Activated T-cell treated with anti-CD3 and anti-CD28 coated beads for 48 hours (primary cell): Measurements from ENCODE around the gene DDX4.

Experiments used
- DNase-seq: peaks from one replicate; pipeline ENCODE4 v3.0.0-alpha.2; 2020; ENCODE audit warnings: low read depth

The DDX4 gene

DNA sequence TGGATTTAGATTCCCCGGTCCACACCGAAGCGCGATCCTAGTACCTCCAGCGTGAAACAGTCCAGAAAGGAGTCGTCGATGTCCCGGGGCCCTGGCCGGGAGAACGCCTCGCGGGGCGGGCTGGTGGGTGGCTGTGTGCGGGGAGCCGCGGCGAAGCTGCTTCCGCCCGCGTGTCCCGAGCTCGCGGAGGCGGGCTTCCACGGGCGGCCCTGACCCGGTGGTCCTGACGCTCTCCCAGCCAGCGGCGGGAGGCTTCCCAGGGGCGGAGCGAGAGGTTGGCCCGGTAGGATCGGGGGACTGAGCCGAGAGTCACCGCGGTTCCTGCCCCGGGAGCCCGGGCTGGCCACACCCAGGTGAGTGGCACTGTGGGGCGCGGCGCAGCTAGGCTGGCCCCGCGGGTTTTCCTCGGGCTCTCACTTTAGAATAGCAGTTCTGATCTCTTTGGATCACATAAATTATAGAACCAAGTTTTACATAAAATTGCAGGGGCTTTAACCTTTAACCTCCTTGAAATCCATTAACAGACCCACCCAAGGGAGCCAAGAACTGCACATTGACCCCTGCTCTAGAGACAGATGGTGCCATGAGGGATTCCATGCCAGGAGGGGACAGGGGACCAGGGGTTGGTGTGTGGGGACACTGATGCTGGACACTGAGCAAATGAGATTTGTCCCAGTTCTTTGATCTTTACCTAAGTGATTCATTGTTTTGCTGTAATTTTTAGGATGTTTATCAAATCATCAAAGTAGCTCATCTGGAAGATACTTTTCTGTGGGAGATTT, 84.1 kb downstream of the DDX4 start:
- no peak for DNase-seq

DNA sequence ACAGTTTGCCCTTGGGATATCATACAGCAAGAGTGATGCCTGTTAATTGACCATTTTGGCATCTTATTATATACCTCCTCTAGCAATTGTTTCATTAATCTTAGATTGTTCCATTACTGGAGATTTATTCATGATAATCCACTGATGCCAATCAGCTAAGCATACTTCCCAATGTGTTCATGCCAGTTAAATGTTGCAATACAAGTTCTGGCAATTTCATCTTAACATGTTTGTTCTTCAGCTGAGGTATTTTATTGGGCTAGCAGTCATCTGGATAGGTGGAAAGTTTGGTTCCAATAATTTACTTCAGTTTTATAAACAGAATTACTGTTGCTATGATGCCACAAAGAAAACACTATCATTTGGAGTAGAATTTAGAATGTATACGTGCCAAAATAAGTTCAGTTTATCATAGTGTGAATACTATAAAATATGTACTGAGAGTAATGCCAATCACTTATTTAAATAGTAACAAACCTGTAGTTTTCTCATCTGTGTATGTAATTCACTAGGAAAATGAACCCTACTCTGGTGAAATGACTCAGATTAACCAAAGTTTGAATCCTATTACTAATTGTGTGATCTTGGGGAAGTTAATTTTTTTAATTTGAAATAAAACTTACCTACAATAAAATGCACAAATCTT, 85.4 kb downstream of the DDX4 start:
- no peak for DNase-seq

DNA sequence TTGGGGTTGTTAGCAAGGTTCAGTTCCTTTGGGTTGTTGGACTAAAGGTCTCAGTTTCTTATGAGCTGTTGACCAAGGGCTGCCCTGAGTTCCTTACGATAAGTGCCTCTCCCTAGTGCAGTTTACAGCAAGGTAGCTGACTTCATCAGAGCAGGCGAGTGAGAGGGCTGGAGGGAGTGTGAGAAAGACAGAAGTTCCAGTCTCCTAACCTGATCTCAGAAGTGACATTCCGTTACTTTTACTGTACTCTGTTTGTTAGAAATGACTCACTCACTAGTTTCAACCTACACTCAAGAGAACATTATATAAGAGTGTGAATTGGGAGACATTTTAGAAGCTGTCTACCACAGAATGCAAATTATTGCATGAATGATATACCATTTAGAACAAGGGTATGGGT, 92.1 kb downstream of the DDX4 start:
- no peak for DNase-seq

DNA sequence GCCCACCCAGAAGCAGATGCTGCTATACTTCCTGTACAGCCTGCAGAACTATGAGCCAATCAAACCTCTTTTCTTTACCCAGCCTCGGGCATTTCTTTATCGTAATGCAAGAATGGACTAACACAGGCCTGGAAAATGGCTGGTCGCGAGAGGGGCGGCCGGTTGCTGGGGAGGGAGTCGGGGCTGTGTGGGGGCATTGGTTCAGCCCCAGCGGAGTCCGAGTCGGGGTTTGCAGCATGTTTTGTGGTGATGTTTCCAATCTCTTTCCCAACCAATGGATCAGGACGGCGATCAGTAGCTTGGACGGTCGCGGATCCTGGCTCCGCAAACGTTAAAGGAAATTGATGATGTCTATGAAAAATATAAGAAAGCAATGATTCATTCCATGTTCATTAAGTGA, 94.6 kb downstream of the DDX4 start:
- no peak for DNase-seq

- DNase-seq: no peak
Measured at GRCh38 chr5:55836191-55836590, 98.3 kb downstream of the DDX4 start.

DNA sequence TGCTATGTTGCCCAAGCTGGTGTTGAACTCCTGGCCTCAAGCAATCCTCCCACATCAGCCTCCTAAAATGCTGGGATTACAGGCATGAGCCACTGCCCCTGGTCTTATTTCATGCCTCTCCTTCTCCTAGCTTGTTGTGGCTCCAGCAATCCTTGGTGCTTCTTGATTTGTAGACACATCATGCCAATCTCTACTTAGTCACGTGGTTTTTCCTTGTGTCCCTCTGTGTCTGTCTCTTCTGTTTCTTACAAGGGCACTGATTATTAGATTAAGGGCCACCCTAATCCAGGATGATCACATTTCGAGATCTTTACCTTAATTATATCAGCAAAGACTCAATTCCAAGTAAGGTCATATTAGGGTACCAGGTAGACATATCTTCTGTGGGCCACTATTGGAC, 104.1 kb downstream of the DDX4 start:
- no peak for DNase-seq

DNA sequence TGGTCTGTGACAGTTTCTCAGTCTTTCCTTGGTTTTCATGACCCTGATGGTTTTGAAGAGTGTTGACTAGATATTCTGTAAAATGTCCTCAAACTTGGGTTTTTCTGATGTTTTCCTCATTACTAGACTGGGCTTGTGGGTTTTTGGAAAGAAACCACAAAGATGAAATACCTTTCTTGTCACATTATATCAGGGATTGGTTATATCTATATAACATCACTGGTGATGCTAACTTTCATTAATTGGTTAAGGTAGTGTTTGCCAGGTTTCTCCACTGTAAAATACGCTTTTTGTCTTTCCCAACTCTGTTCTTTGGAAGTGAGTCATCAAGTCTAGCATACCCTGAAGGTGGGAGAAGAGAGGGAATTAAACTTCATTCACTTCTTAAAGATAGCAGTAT, 110.0 kb downstream of the DDX4 start:
- DNase-seq: no peak

DNA sequence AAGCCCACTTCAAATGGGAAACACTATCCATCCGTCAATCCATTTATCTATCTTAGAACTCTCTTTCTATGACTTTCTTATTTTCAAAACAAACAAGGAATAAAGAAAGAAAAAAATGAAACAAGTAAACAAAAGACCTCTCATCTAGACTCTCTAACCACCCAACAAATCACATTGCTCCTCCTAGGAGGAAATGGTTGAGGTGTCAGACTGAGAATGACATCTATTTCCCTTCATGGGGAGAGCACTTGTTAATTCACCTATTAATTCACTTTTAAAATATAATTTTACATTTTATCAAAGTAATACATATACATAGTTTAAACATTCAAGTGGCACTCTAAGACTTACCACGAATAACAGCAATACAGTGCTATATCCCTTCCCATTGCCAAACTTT, 110.9 kb downstream of the DDX4 start:
- no peak for DNase-seq

DNA sequence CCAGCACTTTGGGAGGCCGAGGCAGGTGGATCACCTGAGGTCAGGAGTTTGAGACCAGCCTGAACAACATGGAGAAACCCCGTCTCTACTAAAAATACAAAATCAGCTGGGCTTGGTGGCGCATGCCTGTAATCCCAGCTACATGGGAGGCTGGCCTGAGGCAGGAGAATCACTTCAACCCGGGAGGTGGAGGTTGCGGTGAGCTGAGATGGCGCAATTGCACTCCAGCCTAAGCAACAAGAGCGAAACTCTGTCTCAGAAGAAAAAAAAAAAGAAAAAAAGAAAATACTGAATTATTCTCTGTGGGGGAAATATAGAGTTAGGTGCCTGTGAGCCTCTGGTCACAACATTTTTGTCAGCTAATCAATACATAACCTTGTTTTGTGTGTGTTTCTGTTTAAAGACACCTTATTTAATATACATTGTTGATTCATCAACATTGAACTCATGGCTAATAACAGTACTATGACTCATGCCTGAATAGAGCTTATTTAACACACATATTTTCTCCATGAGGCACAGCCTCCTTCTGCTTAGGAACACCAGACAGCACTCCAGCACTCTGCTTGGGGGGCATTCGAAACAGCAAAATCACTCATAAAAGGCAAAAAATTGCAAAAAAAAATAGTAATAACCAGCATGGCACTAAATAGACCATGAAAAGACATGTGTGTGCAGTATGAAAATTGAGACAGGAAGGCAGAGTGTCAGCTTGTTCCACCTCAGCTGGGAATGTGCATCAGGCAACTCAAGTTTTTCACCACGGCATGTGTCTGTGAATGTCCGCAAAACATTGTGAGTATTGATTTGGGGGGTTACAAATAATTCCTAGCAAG, 113.2 kb downstream of the DDX4 start, which contains the start of gene IL31RA:
Gene IL31RA, plus strand, starts transcription at position 519 of the 836 bp plus-strand sequence. Its CDS starts 214 bp downstream, at position 733.
- DNase-seq: no peak

GRCh38 chr5:55851675-55851979, 113.8 kb downstream of the DDX4 start:
- no peak for DNase-seq

GRCh38 chr5:55852503-55852902, 114.6 kb downstream of the DDX4 start:
- no peak for DNase-seq

GRCh38 chr5:55853041-55853670, 115.3 kb downstream of the DDX4 start:
- DNase-seq: no peak

DNA sequence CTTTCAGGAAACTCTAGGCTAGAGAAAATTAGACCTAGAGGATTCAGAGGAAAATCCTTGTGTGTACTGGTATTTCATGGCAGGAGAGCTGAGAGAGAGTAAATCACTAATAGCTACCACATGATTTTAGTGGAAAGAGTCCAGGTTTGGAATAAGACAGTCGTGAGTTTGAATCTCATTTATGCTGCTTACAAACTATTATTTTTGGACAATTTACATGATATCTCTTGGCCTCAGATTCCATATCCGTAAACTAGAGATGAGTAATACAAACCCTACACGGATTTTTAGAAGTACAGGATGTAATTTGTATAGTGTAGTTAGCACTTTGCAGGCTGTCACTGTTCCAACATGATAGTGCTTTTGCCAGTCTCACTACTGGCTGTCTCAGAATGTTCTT, 116.0 kb downstream of the DDX4 start:
- no peak for DNase-seq

DNA sequence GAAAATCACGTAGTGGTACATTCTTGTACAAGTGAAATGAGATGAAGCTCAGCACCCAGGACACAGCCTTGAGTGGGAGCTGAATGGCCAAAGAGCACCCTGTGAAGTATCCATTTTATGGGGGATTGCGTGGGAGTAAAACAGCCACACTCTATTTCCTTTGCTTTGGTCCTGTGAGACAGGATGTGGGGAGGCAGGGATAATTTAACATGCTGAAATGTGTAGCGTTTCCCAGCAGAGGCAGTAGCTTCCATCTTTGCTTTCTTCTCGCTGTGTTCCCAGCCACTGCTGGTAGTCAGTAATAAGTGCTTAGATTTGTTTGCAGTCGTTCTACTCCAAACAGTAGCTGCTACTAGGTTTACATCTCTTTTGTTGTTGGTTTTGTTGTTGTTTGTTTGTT, 117.6 kb downstream of the DDX4 start:
- DNase-seq: no peak

DNA sequence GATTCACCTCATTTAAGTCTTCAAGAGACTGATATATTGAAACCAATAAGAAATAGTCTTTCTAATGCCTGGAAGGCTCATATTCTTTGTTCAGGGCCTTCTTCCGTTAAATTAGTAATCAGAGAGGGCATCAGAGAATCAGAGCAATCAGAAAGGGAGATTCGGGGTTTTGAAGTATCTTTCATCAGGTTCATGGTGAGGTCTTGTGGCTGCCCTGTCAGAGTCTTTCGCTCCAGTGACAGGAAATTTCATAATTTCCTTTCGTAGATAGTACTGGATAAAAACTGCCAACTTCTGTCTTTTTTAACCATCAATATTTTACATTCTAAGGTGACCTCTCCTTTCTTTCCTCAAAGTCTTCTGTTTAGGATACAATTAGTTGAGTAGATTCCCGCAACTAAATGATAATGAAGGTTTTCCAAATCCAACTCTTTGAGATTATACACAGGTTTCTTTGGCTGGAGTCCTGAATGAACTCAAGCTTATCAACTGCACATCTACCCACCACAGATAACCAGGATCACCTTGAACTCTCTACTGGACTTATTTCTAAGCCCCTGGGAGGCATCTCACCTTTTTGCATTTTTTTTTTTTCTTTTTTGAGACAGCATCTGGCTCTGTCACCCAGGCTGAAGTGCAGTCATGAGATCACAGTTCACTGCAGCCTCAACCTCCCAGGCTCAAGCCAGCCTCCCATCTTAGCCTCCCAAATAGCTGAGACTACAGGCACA, 118.8 kb downstream of the DDX4 start:
- DNase-seq: no peak

GRCh38 chr5:55857247-55857640, 119.4 kb downstream of the DDX4 start:
- no peak for DNase-seq

GRCh38 chr5:55858104-55858503, 120.2 kb downstream of the DDX4 start:
- no peak for DNase-seq

DNA sequence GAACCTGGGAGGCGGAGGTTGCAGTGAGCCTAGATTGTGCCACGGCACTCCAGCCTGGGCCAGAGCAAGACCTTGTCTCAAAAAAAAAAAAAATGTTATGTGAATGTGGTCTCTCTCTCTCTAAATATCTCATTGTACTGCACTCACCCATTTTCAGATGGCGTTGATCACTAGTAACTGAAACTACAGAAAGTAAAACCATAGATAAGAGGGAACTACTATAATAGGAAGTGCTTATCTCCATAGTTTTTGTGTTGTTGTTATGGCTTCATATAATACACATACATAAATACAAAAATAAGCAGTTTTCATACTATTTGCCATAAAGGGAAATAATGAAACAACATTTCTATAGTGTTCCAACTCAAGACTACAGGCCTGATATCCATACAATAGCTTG, 122.4 kb downstream of the DDX4 start:
- DNase-seq: no peak

DNA sequence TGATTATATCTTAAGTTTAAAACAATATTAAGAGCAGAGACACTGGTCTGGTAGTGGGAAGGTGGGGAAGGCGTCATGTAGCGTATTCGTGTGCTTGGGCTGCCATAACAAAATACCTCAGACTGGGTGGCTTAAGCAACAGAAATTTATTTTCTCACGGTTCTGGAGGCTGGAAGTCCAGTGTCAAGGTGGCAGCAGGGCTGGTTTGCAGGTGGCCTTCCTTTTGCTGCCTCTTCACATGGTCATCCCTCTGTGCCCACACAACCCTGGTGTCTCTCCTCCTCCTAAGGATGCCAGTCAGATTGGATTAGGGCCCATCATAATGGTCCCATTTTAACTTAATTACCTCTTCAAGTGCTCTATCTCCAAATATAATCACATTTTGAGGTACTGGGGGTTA, 122.8 kb downstream of the DDX4 start:
- DNase-seq: no peak

DNA sequence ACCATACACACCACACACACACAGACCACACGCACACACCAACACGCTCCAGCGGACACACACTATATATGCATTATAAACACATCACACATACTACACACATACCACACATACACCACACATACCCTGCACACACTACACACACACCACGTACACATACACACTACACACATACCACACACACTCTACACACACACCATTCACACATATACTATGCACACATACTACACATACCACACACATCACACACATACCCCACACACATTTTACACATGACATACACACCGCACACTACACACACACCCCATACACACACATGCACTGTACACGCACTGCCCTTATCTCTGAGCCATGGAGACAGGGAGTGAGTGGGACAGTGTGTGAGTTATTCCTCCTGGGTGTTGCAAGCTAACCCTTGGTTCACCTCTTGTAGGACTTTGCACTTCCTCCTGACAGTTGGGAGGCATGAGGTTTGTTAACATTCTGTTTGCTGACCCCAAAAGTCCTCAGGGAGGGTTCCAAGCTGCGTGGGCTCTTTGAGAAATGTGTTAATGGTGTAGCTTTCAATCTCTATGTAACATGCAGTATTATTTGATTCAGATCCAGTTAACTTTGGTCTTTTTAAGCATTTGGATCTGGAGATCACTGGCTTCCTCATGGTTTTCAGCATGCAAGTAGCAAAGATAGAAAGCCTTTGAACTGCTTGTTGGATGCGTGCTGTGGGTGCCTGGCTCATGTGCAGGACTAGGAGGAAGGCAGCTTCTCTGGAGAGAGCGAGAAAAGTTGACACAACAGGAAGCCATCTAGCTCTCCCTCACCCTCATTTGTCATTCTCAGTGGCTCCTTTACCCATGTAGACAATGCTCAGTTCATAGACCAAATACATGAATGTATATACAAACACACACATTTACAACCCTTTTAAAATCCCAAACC, 127.0 kb downstream of the DDX4 start:
- no peak for DNase-seq

DNA sequence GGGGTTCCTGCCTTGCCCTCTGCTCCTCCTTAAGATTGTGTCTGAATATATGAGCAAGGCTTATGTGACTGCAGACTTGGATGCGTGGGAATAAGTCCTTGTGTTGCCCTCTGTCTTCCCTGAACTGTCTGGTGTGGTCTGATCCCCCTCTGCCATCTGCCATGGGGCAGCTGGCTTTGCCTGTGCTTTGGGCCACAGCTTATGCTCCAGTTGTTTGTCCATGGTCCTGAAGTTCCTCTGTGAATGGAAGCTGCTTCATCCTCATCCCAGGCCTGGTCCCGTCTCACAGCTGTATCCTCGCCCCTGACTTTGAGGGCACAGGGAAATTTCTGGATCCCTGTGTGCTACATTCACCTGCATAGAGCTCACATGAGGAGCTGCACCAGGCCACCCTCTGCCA, 128.0 kb downstream of the DDX4 start:
- DNase-seq: no peak
